SK-N-SH treated with all-trans-retinoic acid at 6 μM for 48 hours (cell line): Measurements from ENCODE around the gene DCTD.

ENCODE experiments used
- ARNTL ChIP-seq: fragments of 450-650 bp; formaldehyde crosslinking; IDR thresholded peaks from 2 replicates; pipeline ENCODE4 v1.5.0; 2020; ENCODE audit warnings: low read depth, mild to moderate bottlenecking, moderate library complexity, borderline replicate concordance
- CSDC2 ChIP-seq: fragments of 250-450 bp; sonication (Bioruptor Pico); IDR thresholded peaks from 2 replicates; pipeline ENCODE4 v1.5.0; 2020; ENCODE audit warnings: mild to moderate bottlenecking, moderate library complexity
- ISL1 ChIP-seq: fragments of 250-450 bp; sonication (Bioruptor Pico); IDR thresholded peaks from 2 replicates; pipeline ENCODE4 v2.1.2; 2022; ENCODE audit warnings: mild to moderate bottlenecking, moderate library complexity
- OSR1 ChIP-seq: fragments of 250-450 bp; sonication (Bioruptor Pico); IDR thresholded peaks from 2 replicates; pipeline ENCODE4 v1.8.0; 2022; ENCODE audit warnings: moderate library complexity, mild to moderate bottlenecking, inconsistent platforms
- TCF4 ChIP-seq: fragments of 250-450 bp; sonication (Bioruptor Pico); IDR thresholded peaks from 2 replicates; pipeline ENCODE4 v1.8.0; 2021; ENCODE audit warnings: mild to moderate bottlenecking, moderate library complexity, borderline replicate concordance
- TOX ChIP-seq: fragments of 250-450 bp; sonication (Bioruptor Pico); IDR thresholded peaks from 2 replicates; pipeline ENCODE4 v1.8.0; 2021; ENCODE audit warnings: mild to moderate bottlenecking, moderate library complexity, borderline replicate concordance
- ZFP3 ChIP-seq: fragments of 250-450 bp; sonication (Bioruptor Pico); IDR thresholded peaks from 2 replicates; pipeline ENCODE4 v1.5.0; 2020; ENCODE audit warnings: mild to moderate bottlenecking, moderate library complexity
- ZNF565 ChIP-seq: fragments of 450-650 bp; formaldehyde crosslinking; conservative IDR thresholded peaks from 2 replicates; pipeline ENCODE4 v1.5.0; 2020; ENCODE audit warnings: low read depth, mild to moderate bottlenecking, moderate library complexity
- TF ChIP-seq, protein P1 (sequence below): fragments of 250-450 bp; sonication (Bioruptor Pico); IDR thresholded peaks from 2 replicates; pipeline ENCODE4 v1.8.0; 2020; ENCODE audit warnings: mild to moderate bottlenecking, moderate library complexity, borderline replicate concordance

DNA sequence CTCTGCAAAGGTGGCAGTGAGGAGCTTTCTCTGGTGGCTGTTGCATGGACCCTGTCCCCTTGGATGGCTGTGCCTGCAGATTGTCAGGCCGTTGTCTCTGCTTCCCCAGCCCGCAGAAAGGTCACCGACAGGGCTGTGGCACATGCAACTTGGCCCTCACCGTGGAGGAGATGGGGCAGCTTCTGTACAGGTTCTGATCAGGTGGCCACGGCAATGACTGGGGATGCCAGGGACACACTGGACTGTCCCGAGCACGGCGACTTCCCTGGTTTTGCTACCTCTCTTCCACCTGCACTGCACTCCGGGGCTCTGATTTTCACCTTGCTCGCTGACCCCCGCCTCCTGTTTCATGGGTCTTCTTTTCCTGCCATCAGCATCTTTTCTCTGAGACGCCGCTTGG lies 43.5 kb downstream of the DCTD start:
- TF ChIP-seq ARNTL, result no peak
- TF ChIP-seq TCF4, result no peak
- TF ChIP-seq ZFP3, result no peak
- TF ChIP-seq, protein P1, sequence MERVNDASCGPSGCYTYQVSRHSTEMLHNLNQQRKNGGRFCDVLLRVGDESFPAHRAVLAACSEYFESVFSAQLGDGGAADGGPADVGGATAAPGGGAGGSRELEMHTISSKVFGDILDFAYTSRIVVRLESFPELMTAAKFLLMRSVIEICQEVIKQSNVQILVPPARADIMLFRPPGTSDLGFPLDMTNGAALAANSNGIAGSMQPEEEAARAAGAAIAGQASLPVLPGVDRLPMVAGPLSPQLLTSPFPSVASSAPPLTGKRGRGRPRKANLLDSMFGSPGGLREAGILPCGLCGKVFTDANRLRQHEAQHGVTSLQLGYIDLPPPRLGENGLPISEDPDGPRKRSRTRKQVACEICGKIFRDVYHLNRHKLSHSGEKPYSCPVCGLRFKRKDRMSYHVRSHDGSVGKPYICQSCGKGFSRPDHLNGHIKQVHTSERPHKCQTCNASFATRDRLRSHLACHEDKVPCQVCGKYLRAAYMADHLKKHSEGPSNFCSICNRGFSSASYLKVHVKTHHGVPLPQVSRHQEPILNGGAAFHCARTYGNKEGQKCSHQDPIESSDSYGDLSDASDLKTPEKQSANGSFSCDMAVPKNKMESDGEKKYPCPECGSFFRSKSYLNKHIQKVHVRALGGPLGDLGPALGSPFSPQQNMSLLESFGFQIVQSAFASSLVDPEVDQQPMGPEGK (CRISPR knock-in tag), result no peak
- TF ChIP-seq OSR1 (CRISPR knock-in tag), result no peak
- no peak for TF ChIP-seq CSDC2
- TF ChIP-seq TOX (CRISPR knock-in tag), result no peak
- no peak for TF ChIP-seq ISL1
- no peak for TF ChIP-seq ZNF565 (CRISPR knock-in tag)
